ENCODE data around the gene SLAIN2.

Gene SLAIN2

DNA sequence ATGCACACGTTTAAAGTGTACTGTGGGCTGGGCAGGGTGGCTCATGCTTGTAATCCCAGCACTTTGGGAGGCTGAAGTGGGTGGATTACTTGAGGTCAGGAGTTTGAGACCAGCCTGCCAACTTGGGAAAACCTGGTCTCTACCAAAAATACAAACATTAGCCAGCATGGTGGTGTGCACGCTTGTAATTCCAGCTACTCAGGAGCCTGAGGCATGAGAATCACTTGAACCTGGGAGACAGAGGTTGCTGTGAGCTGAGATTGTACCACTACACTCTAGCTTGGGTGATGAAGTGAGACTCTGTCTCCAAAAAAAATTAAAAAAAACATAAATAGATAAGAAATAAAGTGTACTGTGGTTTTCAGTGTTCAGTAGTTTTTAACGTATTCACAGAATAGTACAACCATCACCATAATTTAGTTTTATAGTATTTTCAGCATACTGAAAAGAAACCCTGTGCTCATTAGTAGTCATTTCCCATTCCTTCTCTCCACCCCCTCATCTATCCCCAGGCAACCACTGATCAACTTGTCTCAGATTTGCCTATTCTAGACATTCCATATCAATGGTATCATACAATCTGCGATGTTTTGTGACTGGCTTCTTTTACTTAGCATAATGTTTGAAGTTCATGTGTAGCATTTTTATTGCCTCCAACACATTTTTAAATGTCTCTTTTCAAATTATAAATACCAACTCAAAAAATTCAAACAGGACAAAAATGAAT lies 19.1 kb downstream of the SLAIN2 start:
- DNase-seq (ENCODE audit: low read depth in 1 of 2, low spot score in 1 of 2), result no peak
- no peak for TF ChIP-seq JUND (IDR thresholded peaks at IDR 0.05; ENCODE audit: low read depth)

DNA sequence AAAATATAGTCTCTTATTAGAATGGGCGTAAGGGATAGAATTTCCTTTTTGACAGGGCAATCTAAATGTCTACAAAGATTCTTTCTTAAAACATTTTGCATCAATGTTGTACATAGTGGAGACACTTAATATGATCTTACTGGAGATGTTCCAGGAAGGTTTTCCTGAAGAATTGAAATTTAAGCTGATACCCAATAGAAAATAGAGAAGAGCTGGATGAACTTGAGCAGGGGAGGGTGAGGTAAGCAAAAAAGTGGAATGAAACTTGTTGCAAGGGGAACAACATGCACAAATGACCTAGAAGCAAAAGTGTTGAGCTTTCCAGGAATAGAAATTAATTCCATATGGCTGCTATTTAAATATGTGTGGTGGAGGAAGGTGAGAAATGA lies 19.7 kb downstream of the SLAIN2 start:
- in situ Hi-C loops (cut with HindIII; ENCODE audit: low pct_unique_long_range_greater_than_20kb, low sequenced_read_pairs), result no loop called here
- no peak for TF ChIP-seq JUND (IDR thresholded peaks at IDR 0.05; ENCODE audit: low read depth)
- no peak for DNase-seq (ENCODE audit: low read depth in 1 of 2, low spot score in 1 of 2)

More for the DNA sequence above, 19.1 kb downstream of the SLAIN2 start:
- in situ Hi-C loops (cut with HindIII; ENCODE audit: low pct_unique_long_range_greater_than_20kb, low sequenced_read_pairs), result no loop called here

- in situ Hi-C loops (cut with HindIII; ENCODE audit: low pct_unique_long_range_greater_than_20kb, low sequenced_read_pairs), result no loop called here
- no peak for TF ChIP-seq JUND (IDR thresholded peaks at IDR 0.05; ENCODE audit: low read depth)
- no peak for DNase-seq (ENCODE audit: low read depth in 1 of 2, low spot score in 1 of 2)
These were observed 25.3 kb downstream of the SLAIN2 start for GRCh38 chr4:48366611-48367010.

- in situ Hi-C loops (cut with HindIII; ENCODE audit: low pct_unique_long_range_greater_than_20kb, low sequenced_read_pairs), result no loop called here
- no peak for DNase-seq (ENCODE audit: low read depth in 1 of 2, low spot score in 1 of 2)
- no peak for TF ChIP-seq JUND (IDR thresholded peaks at IDR 0.05; ENCODE audit: low read depth)
These were observed 25.7 kb downstream of the SLAIN2 start for GRCh38 chr4:48367016-48367415.

DNA sequence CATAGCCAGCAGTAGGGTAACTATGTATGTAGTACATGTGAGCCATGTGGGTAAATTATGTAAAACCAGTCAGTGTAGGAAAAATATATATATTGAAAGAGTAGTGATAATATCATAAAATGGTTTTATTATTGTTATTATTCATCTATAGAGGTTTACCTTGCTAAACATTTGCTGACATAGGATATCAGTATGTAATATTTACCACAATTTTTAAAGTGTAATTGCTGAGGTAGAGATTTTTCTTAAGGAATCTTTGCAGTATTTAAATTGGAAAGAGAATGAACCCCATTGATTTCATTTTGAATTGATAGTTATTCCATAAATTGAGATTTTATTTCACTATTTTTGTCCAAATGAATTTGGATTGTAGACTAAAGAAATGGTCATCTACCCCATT lies 27.1 kb downstream of the SLAIN2 start:
- in situ Hi-C loops (cut with HindIII; ENCODE audit: low pct_unique_long_range_greater_than_20kb, low sequenced_read_pairs), result no loop called here
- DNase-seq (ENCODE audit: low read depth in 1 of 2, low spot score in 1 of 2), result no peak
- TF ChIP-seq JUND (IDR thresholded peaks at IDR 0.05; ENCODE audit: low read depth), result no peak

DNA sequence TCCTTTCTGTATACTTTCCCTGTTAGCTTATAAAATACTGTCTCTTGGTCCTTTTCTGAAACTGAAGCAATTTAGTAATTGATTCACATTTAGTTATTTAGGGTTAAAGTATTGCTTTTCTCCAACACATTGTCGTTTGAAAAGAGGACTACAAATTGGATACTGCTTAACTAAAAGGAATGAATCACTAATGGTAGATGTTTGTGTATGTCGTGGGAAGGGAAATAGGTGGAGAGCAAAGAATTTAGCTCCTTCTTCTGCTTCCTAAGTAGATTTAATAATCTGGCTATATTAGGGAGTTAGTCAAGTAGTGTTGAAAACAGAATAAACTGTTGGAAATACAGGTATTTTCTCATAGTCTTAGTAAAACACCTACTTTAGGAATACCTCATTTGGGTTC lies 27.9 kb downstream of the SLAIN2 start:
- in situ Hi-C loops (cut with HindIII; ENCODE audit: low pct_unique_long_range_greater_than_20kb, low sequenced_read_pairs), result no loop called here
- no peak for TF ChIP-seq JUND (IDR thresholded peaks at IDR 0.05; ENCODE audit: low read depth)
- DNase-seq (ENCODE audit: low read depth in 1 of 2, low spot score in 1 of 2), result no peak

DNA sequence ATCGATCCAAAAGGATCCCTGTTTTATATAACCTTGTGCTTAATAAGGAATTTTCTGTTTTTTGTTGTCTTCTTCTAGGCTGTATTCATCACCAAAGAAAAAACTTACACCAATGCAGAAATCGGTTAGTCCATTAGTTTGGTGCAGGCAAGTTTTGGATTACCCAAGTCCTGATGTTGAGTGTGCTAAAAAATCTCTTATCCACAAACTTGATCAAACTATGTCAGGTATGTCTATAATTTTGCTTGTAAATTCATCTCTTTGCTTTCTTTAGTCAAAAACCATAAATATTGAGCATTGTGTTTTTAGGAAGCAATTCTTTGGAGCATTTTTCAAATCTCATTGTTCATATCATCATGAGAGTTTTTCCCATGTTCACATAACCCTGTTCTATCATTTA lies 28.4 kb downstream of the SLAIN2 start:
- DNase-seq (ENCODE audit: low read depth in 1 of 2, low spot score in 1 of 2), result no peak
- in situ Hi-C loops (cut with HindIII; ENCODE audit: low pct_unique_long_range_greater_than_20kb, low sequenced_read_pairs), result no loop called here
- no peak for TF ChIP-seq JUND (IDR thresholded peaks at IDR 0.05; ENCODE audit: low read depth)

- TF ChIP-seq JUND (IDR thresholded peaks at IDR 0.05; ENCODE audit: low read depth), result no peak
- in situ Hi-C loops (cut with HindIII; ENCODE audit: low pct_unique_long_range_greater_than_20kb, low sequenced_read_pairs), result no loop called here
- no peak for DNase-seq (ENCODE audit: low read depth in 1 of 2, low spot score in 1 of 2)
These were observed 29.2 kb downstream of the SLAIN2 start for GRCh38 chr4:48370260-48371134.

DNA sequence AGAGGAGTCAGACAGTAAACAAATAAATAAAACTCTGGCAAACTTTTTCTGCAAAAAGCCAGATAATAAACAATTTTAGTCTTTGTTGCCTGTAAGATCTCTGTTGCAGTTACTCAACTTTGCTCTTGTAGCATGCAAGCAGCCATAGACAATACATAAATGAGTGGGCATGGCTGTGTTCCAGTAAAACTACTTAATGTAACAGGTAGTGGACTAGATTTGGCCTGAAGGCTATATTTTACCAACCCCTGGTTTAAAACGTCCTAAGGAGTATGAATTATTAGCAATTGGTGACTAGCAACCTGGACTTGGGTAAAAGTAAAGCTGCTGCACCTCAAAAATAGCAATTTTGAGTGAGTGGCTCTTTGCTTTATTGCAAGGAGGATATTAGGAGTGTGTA lies 30.9 kb downstream of the SLAIN2 start:
- DNase-seq (ENCODE audit: low read depth in 1 of 2, low spot score in 1 of 2), result no peak
- no peak for TF ChIP-seq JUND (IDR thresholded peaks at IDR 0.05; ENCODE audit: low read depth)
- in situ Hi-C loops (cut with HindIII; ENCODE audit: low pct_unique_long_range_greater_than_20kb, low sequenced_read_pairs), result no loop called here

DNA sequence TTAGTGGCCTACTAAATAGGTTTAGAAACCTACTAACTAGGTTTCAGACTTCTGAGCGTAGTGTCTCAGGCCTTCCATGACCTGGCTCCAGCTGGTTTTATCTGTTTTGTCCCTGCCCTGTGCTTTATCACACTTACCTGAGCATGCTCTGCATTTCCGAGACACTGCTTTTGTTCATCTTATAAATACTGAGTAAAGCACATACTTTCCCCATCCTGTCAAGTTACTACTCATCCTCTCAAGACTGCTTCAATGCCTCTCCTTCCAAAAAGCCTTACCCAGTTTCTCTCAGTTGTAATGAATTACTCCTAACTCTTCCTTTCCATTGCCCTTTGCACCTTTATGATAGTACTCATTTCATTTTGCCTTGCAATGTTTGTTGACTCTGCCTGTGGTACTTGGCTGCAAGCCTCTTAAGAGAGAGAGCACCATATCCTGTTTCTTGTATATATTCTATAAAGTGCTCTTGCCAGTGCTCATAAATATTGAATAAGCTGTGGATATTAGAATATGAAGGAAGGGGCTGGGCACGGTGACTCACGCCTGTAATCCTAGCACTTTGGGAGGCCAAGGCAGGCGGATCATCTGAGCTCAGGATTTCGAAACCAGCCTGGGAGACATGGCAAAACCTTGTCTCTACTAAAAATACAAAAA lies 34.4 kb downstream of the SLAIN2 start:
- in situ Hi-C loops (cut with HindIII; ENCODE audit: low pct_unique_long_range_greater_than_20kb, low sequenced_read_pairs), result no loop called here
- TF ChIP-seq JUND (IDR thresholded peaks at IDR 0.05; ENCODE audit: low read depth), result no peak
- no peak for DNase-seq (ENCODE audit: low read depth in 1 of 2, low spot score in 1 of 2)

DNA sequence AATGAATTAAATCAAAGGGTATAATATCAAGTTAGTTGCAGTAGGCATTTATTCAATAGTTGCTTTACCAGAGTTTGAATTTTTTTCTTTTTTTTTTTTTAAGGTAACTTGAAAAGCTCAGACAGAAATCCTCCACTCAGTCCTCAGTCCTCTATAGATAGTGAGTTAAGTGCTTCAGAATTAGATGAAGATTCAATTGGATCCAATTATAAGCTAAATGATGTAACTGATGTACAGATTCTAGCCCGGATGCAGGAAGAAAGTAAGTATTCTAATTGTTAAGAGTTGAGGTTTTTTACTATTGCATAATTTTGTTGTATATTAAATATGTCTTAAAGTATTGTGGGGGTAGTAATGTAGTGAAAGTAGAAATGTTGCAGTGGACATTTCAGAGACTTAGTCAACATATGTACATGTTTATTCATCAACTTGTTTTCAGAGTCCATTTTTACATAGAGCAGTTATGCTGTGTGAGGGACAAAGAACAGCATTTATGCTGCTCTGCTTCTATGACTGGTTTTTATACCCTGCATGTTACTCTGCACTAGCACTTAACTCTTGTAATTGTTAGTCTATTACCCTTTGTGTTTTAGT lies 38.4 kb downstream of the SLAIN2 start:
- DNase-seq (ENCODE audit: low read depth in 1 of 2, low spot score in 1 of 2), result no peak
- in situ Hi-C loops (cut with HindIII; ENCODE audit: low pct_unique_long_range_greater_than_20kb, low sequenced_read_pairs), result no loop called here
- no peak for TF ChIP-seq JUND (IDR thresholded peaks at IDR 0.05; ENCODE audit: low read depth)

- in situ Hi-C loops (cut with HindIII; ENCODE audit: low pct_unique_long_range_greater_than_20kb, low sequenced_read_pairs), result no loop called here
- no peak for TF ChIP-seq JUND (IDR thresholded peaks at IDR 0.05; ENCODE audit: low read depth)
- no peak for DNase-seq (ENCODE audit: low read depth in 1 of 2, low spot score in 1 of 2)
These were observed 39.3 kb downstream of the SLAIN2 start for GRCh38 chr4:48380583-48381167.

Data from T47D (cell line).